ENCODE data around the gene OTULINL. TPM values are rescaled to one million over a fixed set of nuclear protein-coding genes. Genes with fewer than 3 reads are reported as not detected.

Gene OTULINL
- total RNA-seq, 4 donors from 2014 or later = 7.8 to 15.6 (median 11.4) TPM

GRCh38 chr5:14576206-14576605 is 5.4 kb upstream of the OTULINL start:
- no peak for ATAC-seq (ENCODE audit: low FRiP score)
- DNase-seq (ENCODE audit: low spot score) = no peak
- no peak for TF ChIP-seq CTCF (IDR thresholded peaks at IDR 0.05)

GRCh38 chr5:14577079-14577725 is 4.4 kb upstream of the OTULINL start:
- ATAC-seq (ENCODE audit: low FRiP score) = no peak
- no peak for DNase-seq (ENCODE audit: low spot score)
- TF ChIP-seq CTCF (IDR thresholded peaks at IDR 0.05) = no peak

GRCh38 chr5:14577971-14578370 is 3.6 kb upstream of the OTULINL start:
- ATAC-seq (ENCODE audit: low FRiP score) (no peak), DNase-seq (ENCODE audit: low spot score) (no peak)
- TF ChIP-seq CTCF (IDR thresholded peaks at IDR 0.05) = no peak

GRCh38 chr5:14579246-14579645 is 2.3 kb upstream of the OTULINL start:
- ATAC-seq (ENCODE audit: low FRiP score) = no peak
- no peak for TF ChIP-seq CTCF (IDR thresholded peaks at IDR 0.05)
- no peak for DNase-seq (ENCODE audit: low spot score)

- DNase-seq (ENCODE audit: low spot score) (no peak), ATAC-seq (ENCODE audit: low FRiP score) (no peak)
- TF ChIP-seq CTCF (IDR thresholded peaks at IDR 0.05) = no peak
Observed at GRCh38 chr5:14579731-14580397, 1.7 kb upstream of the OTULINL start.

DNA sequence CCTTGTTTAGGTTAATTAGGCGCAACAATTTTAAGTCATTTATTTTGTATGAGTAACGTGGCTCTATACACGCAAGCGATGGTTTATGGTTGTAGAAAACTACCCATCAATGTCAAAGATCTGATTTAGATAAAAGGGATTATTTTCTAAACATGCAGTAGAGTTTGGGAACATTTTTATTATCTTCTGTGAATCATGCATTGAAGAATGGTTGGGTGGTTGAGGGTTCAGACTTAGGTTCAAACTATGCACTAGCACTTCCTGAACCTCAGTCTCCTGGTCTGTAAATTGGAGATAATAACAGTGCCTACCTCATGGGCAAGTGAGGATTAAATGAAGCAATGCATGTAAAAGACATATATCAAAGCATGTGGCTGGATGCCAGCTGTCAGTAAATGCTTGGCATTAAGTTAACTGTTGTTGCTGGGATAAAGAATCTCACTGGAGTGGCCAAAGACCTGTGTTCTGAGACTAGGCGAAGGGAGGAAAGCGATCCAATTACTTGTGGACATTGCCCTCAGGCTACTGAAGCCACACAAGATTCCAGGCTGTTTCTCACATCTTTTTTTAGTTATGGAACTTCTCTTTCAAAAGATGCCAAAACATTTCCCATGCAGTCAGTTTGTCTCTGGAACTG is 1.1 kb upstream of the OTULINL start:
- ATAC-seq (ENCODE audit: low FRiP score) (no peak), DNase-seq (ENCODE audit: low spot score) (no peak)
- TF ChIP-seq CTCF (IDR thresholded peaks at IDR 0.05) = no peak
